Esophagus muscularis mucosa (tissue), 3 donors: ENCODE data around the gene PRKN.

Source experiments
- POLR2A ChIP-seq: fragments of 450-650 bp; IDR thresholded peaks from one replicate; pipeline ENCODE4 v1.6.1; 2017; ENCODE audit warnings: antibody characterized with exemption, moderate library complexity, mild to moderate bottlenecking, low read depth
- TF ChIP-seq, protein P1 (sequence below), 3 experiments: fragments of 200-600 bp in 2 of 3; fragments of 450-650 bp in 1 of 3; sonication (generic) in 2 of 3; IDR thresholded peaks; one replicate each; pipeline ENCODE4 v1.5.1; 2017 to 2019; ENCODE audit warnings: antibody characterized with exemption in 3 of 3, mild to moderate bottlenecking in 2 of 3, moderate library complexity in 1 of 3

DNA sequence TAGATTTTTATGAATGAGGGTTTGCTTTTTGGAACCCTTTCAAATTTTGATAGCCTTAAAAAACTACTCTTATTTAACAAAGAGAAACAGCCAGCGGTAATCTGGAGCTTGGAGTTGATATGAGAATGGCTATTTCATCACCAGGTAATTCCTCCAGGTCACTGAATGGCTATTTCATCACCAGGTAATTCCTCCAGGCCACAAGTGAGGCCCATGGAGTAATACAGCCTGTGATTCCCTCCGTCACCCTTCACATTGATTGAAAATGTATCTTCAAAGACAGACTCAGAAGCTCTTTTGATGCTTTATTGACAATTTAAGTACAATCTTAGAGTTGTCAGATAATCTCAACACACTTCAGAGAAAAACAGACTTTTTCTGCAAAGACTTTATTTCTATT is 1380.4 kb downstream of the PRKN start:
- TF ChIP-seq, protein P1, sequence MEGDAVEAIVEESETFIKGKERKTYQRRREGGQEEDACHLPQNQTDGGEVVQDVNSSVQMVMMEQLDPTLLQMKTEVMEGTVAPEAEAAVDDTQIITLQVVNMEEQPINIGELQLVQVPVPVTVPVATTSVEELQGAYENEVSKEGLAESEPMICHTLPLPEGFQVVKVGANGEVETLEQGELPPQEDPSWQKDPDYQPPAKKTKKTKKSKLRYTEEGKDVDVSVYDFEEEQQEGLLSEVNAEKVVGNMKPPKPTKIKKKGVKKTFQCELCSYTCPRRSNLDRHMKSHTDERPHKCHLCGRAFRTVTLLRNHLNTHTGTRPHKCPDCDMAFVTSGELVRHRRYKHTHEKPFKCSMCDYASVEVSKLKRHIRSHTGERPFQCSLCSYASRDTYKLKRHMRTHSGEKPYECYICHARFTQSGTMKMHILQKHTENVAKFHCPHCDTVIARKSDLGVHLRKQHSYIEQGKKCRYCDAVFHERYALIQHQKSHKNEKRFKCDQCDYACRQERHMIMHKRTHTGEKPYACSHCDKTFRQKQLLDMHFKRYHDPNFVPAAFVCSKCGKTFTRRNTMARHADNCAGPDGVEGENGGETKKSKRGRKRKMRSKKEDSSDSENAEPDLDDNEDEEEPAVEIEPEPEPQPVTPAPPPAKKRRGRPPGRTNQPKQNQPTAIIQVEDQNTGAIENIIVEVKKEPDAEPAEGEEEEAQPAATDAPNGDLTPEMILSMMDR (IDR thresholded peaks at IDR 0.05), result no peak
- no peak for TF ChIP-seq POLR2A
